Central memory CD8-positive, alpha-beta T cell (primary cell): ENCODE measurements around the gene CDH24.

Source experiments
- ATAC-seq: fragments of 150-1000 bp; cut with Tn5 transposase; replicated peaks from 2 replicates; pipeline ENCODE4 v1.10.0; 2022; ENCODE audit warnings: mild to moderate bottlenecking, moderate FRiP score, moderate number of reproducible peaks; ENCODE audit not compliant: poor library complexity, severe bottlenecking; ENCODE audit errors: extremely low read depth
- DNase-seq, 2 donors: peaks; one replicate each; pipeline ENCODE4 v3.0.0; 2021; ENCODE audit warnings: low spot score in 2 of 2
- H3K27ac Mint-ChIP-seq: one replicate; pipeline ENCODE4 v1.8.0; 2022; ENCODE audit warnings: low read depth, mild to moderate bottlenecking, moderate library complexity, mixed read lengths
- H3K27me3 Mint-ChIP-seq: one replicate; pipeline ENCODE4 v1.8.0; 2022; ENCODE audit warnings: mixed read lengths
- H3K36me3 Mint-ChIP-seq: one replicate; pipeline ENCODE4 v1.8.0; 2022; ENCODE audit warnings: mild to moderate bottlenecking, moderate library complexity, mixed read lengths; ENCODE audit not compliant: insufficient read depth
- H3K4me1 Mint-ChIP-seq: one replicate; pipeline ENCODE4 v1.8.0; 2022; ENCODE audit warnings: mixed read lengths
- H3K4me3 Mint-ChIP-seq: one replicate; pipeline ENCODE4 v1.8.0; 2022; ENCODE audit warnings: mild to moderate bottlenecking, moderate library complexity, mixed read lengths
- H3K9me3 Mint-ChIP-seq: one replicate; pipeline ENCODE4 v1.8.0; 2022; ENCODE audit warnings: mixed read lengths

CDH24 gene

GRCh38 chr14:23079716-23080115 lies 22.4 kb upstream of the CDH24 start:
- Mint-ChIP-seq H3K4me3 (no peak overlapping the region), H3K4me1 (peaks cover 4% of the 10 kb centered on the region), H3K36me3 (peaks cover 90% of the 10 kb centered on the region), H3K9me3 (no peaks in the 10 kb centered on the region), H3K27ac (no peak overlapping the region), H3K27me3 (no peaks in the 10 kb centered on the region)
- ATAC-seq, result no peak
- no peak for DNase-seq

- peaks cover 89% of the 10 kb centered on the region for H3K36me3 Mint-ChIP-seq
- H3K27me3 Mint-ChIP-seq, result no peaks in the 10 kb centered on the region
- H3K27ac Mint-ChIP-seq, result no peak overlapping the region
- no peak for DNase-seq
- no peaks in the 10 kb centered on the region for H3K9me3 Mint-ChIP-seq
- no peak for ATAC-seq
- H3K4me1 Mint-ChIP-seq, result peaks cover 4% of the 10 kb centered on the region
- H3K4me3 Mint-ChIP-seq, result no peak overlapping the region
Observed at GRCh38 chr14:23078692-23079116, 21.4 kb upstream of the CDH24 start.

GRCh38 chr14:23077962-23078361 lies 20.6 kb upstream of the CDH24 start:
- Mint-ChIP-seq H3K27ac (no peak overlapping the region), H3K9me3 (no peaks in the 10 kb centered on the region), H3K4me1 (peaks cover 4% of the 10 kb centered on the region), H3K4me3 (no peak overlapping the region), H3K27me3 (no peaks in the 10 kb centered on the region), H3K36me3 (peaks cover 87% of the 10 kb centered on the region)
- ATAC-seq (no peak), DNase-seq (no peak)

- ATAC-seq, result no peak
- Mint-ChIP-seq H3K4me1 (peaks cover 8% of the 10 kb centered on the region), H3K27me3 (no peaks in the 10 kb centered on the region), H3K9me3 (no peaks in the 10 kb centered on the region), H3K27ac (no peak overlapping the region), H3K4me3 (no peak overlapping the region), H3K36me3 (peaks cover 88% of the 10 kb centered on the region)
- DNase-seq, result peak in 1 of 2 donors; percentile 14
Observed at GRCh38 chr14:23076785-23077408, 19.6 kb upstream of the CDH24 start.

GRCh38 chr14:23074906-23075305 lies 17.6 kb upstream of the CDH24 start:
- Mint-ChIP-seq H3K4me3 (no peak overlapping the region), H3K9me3 (no peaks in the 10 kb centered on the region), H3K4me1 (peaks cover 22% of the 10 kb centered on the region), H3K27me3 (no peaks in the 10 kb centered on the region), H3K36me3 (peaks cover 82% of the 10 kb centered on the region), H3K27ac (no peak overlapping the region)
- no peak for ATAC-seq
- no peak for DNase-seq

- peak overlapping the region; percentile 78 for H3K4me3 Mint-ChIP-seq
- peaks cover 35% of the 10 kb centered on the region for H3K4me1 Mint-ChIP-seq
- ATAC-seq (no peak), DNase-seq (no peak)
- H3K27ac Mint-ChIP-seq, result peak overlapping the region; percentile 79
- no peaks in the 10 kb centered on the region for H3K27me3 Mint-ChIP-seq
- no peaks in the 10 kb centered on the region for H3K9me3 Mint-ChIP-seq
- H3K36me3 Mint-ChIP-seq, result peaks cover 71% of the 10 kb centered on the region
Observed at GRCh38 chr14:23071921-23072539, 14.7 kb upstream of the CDH24 start.

GRCh38 chr14:23071244-23071920 lies 14.1 kb upstream of the CDH24 start:
- peaks cover 69% of the 10 kb centered on the region for H3K36me3 Mint-ChIP-seq
- ATAC-seq (peak; percentile 84), DNase-seq (peak; percentile 44 to 54)
- peak overlapping the region; percentile 78 for H3K4me3 Mint-ChIP-seq
- H3K4me1 Mint-ChIP-seq, result peaks cover 35% of the 10 kb centered on the region
- peak overlapping the region; percentile 79 for H3K27ac Mint-ChIP-seq
- no peaks in the 10 kb centered on the region for H3K9me3 Mint-ChIP-seq
- no peaks in the 10 kb centered on the region for H3K27me3 Mint-ChIP-seq

GRCh38 chr14:23070262-23071129 lies 13.2 kb upstream of the CDH24 start:
- Mint-ChIP-seq H3K36me3 (peaks cover 66% of the 10 kb centered on the region), H3K27ac (peak overlapping the region; percentile 79), H3K4me1 (peaks cover 42% of the 10 kb centered on the region), H3K27me3 (no peaks in the 10 kb centered on the region), H3K9me3 (no peaks in the 10 kb centered on the region), H3K4me3 (peak overlapping the region; percentile 78)
- no peak for ATAC-seq
- DNase-seq, result peak in 1 of 2 donors; percentile 4

GRCh38 chr14:23069413-23069806 lies 12.1 kb upstream of the CDH24 start:
- ATAC-seq, result no peak
- Mint-ChIP-seq H3K27me3 (no peaks in the 10 kb centered on the region), H3K4me3 (no peak overlapping the region), H3K9me3 (no peaks in the 10 kb centered on the region), H3K27ac (no peak overlapping the region), H3K36me3 (peaks cover 63% of the 10 kb centered on the region), H3K4me1 (peaks cover 42% of the 10 kb centered on the region)
- no peak for DNase-seq

GRCh38 chr14:23068789-23069412 lies 11.6 kb upstream of the CDH24 start:
- DNase-seq (peak; percentile 55 to 68), ATAC-seq (peak; percentile 86)
- Mint-ChIP-seq H3K9me3 (no peaks in the 10 kb centered on the region), H3K27ac (no peak overlapping the region), H3K36me3 (peaks cover 64% of the 10 kb centered on the region), H3K4me1 (peaks cover 42% of the 10 kb centered on the region), H3K4me3 (peak overlapping the region; percentile 34), H3K27me3 (no peaks in the 10 kb centered on the region)

- Mint-ChIP-seq H3K4me3 (no peak overlapping the region), H3K27me3 (no peaks in the 10 kb centered on the region), H3K36me3 (peaks cover 62% of the 10 kb centered on the region), H3K27ac (no peak overlapping the region), H3K4me1 (peaks cover 47% of the 10 kb centered on the region), H3K9me3 (no peaks in the 10 kb centered on the region)
- peak in 1 of 2 donors; percentile 12 for DNase-seq
- no peak for ATAC-seq
Observed at GRCh38 chr14:23067847-23068788, 10.8 kb upstream of the CDH24 start.
